NK-92 (cell line): Measurements from ENCODE around the gene PCSK4.
"Not testable (repeated sequence)": the region's sequence is repeated elsewhere in the genome, so short reads cannot be mapped to it uniquely, and the experiment has no call there.

Source experiments
- DNase-seq: peaks from one replicate; lab custom pipeline; 2025; ENCODE audit not compliant: unreplicated experiment; lab: John Stamatoyannopoulos, UW

PCSK4 gene

GRCh38 chr19:1441677-1442438 lies 48.3 kb downstream of the PCSK4 start:
- DNase-seq: no peak

DNA sequence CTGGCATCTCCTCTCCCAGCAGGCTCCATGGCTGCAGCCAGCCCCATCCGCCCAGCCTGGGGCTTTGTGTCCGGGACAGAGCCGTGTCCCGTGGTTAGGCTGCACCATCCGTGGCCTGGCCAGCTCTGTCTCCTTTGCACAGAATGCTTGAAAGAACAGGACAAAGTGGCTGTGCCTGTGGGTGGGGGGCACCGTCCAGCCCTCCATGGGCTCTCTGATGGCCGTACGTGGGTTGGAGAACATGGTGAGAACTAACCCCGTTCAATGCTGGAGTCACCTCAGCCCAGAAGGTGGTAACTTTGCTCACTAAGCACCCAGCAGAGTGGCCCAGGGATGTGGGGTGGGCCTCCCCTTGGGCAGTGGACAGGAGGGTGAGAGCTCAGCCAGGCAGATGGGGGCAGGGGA lies 49.1 kb downstream of the PCSK4 start:
- DNase-seq: no peak

DNA sequence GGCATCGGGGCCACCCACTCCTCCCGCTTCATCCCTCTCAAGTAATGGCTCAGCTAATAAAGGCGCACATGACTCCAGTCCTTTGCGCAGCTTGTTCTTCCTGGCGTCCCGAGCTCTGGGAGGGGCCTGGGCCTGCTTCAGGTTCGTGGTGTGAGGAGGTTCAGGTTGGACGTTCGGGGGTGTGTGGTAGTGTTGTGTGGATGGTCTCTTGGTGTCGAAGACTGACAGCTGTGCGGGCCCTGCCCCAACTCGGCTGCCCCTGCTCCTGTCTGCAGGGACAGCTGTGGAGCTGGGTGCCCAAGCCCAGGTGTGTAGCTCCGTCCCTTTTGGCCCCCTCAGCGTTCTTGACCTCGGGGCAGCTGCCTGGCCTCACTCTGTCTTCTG lies 49.7 kb downstream of the PCSK4 start:
- DNase-seq: no peak

- not testable (repeated sequence) for DNase-seq
Measured at GRCh38 chr19:1439525-1440417, 50.4 kb downstream of the PCSK4 start.

DNA sequence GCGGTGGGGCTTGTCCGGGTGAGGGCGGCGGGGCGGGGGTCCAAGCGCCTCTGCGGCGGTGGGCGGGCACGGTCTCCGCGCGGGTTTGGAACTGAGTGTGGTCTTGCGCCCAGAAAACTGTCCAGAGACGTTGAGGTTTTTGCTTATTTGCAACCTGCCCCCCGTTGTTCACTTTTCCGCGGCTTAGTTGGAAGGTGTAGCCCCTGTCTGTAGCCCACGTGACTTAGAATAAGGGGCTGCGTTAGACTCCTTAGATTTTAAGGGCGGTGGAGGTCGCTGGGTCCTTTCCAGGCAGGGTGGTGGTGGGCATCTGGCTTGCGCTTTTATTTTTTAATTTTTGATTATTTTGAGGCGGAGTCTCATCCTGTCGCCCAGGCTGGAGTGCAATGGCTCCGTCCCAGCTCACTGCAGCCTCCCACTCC lies 51.2 kb downstream of the PCSK4 start:
- no peak for DNase-seq

DNA sequence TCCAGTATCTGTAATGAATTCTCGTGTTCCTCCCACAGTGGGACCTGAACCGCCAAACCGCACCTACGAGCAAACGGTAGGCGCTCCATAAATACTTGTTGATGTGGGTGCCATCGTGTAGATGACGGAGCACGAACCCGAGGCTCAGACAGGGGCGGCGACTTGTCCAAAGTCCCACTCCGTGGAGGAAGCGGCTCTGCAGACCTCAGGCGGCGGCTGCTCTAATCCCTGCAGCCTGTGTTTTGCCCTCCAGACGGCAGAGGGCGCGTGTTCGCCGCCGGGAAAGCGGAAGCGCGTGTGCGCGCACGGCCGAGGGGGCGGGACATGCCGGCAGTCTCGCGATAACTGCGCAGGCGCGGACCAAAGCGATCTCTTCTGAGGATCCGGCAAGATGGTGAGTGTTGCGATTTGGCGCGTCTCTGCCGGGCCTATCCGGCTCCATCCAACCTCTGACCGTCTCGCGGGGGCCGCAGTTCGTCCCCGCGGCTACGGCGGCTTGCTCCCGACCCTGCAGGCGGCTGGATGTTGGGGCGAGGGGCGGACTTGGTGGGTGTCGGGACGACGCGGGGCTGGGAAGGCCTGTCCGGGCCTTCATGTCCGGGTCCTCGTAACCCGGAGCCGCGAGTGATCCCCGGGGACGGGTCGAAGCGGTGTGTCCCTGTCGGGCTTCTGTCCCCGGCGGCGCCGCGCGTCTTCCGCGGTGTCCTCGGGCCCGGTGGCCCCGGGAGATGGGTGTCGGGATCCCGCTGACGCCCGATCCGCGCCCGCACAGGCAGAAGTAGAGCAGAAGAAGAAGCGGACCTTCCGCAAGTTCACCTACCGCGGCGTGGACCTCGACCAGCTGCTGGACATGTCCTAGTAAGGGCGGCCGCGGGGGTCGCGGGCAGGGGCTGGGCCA lies 51.9 kb downstream of the PCSK4 start, which contains the start of gene RPS15:
TSS of gene RPS15 (plus strand) at position 362 of the 898 bp plus-strand sequence. CDS start at position 392, 30 bp downstream.
- peak; percentile 61 for DNase-seq

GRCh38 chr19:1437609-1438008 lies 52.5 kb downstream of the PCSK4 start:
- no peak for DNase-seq

DNA sequence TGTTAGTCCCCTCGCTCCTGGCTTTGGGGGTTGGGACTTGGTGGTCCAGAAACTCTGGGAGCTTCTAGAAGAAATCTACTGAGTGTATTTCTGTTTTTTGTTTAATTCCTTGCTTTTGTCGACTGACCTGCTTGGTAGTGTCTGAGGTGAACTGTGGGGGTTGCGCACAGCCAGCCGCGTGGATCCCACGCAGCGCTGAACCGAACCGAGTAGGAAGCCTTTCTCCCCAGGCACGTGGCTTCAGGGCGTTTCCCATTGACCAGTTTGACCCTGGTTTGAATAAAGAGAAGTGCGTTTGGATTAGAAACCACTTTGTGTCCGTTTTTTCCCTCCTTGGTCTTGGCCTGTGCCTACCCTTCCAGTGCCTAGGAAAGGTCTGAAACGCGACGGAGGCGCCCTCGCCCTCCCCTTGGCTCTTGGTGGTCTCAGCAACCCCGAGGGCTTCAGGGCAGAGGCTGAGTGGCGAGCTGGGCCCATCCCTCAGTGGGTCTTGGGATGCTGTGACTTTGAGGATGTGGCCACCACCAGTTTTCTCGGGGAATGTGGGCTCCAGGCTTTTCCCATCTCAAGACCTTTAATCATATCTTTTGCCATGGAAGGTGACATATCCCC lies 54.7 kb downstream of the PCSK4 start:
- no peak for DNase-seq

GRCh38 chr19:1434577-1435060 lies 55.5 kb downstream of the PCSK4 start:
- DNase-seq: no peak

DNA sequence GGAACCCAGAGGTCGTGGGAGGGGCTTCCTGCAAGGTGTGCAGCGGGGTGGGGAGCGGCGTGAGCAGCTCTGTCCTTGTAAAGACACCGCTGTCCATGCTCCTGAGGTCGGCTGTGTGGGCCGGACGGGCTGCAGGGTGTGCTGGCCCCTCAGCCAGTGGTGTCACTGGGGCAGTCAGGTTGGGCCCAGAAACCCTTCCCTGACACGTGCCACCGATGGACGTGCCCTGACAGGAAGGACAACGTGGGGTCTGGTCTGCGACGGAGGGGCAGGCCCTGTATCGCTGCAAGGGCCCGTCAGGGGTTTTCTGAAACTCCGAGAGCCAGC lies 56.1 kb downstream of the PCSK4 start:
- DNase-seq: no peak

DNA sequence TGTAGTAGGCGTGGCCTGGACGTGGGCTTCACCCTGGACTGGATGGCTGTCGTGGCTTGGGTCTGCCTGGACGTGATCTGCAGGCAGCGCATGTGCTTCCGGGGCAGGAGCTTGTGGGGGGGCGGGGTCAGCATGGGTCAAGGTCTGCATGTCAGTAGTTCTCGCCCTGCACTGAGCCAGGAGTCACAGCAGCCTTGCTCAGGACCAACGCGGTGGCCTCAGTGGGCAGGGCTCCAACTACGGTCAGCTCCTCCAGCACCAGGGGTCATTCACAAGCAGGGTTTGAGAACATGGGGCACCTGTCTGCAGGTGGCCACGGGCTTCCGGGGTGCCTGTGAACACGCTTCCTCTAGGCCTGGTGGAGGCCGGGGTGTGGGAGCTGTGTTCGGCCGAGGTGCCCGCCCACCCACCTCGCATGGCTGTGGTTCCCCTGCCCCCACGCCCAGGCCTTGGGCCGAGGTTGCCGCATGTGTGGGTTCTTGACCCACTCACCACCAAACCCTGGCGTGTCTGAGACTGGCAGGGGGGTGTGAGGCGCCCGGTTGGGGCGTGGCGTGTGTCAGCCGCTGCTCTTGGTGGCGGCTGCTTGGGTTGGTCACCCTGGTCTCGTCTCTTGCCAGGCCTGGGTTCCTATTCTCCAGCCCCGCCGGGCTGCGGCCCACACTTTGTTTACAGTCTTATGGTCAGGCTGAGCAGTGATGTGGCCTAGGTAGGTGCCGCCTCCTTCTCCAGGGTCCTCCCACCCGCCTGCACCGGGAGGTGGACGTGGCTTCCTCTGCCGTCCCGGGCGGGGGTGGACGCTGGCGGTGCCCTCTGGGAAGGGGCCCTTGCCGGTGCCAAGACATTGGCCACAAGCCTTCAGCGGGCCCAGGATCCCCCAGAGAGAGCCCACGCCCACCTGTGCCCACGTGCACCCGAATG lies 56.8 kb downstream of the PCSK4 start:
- no peak for DNase-seq

DNA sequence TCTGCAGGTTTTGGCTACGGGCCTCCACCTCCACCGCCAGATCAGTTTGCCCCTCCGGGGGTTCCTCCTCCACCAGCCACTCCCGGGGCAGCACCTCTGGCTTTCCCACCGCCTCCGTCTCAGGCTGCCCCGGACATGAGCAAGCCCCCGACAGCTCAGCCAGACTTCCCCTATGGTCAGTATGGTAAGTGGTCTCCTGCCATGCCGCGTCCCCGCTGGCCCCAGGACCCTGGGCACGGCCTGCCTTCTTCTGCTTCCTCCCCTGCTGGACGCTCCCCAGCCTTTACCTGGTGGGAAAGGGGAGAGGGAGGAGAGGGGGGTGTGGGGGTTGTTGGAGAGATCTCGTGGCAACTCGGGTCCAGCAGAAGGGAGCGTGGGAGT lies 57.7 kb downstream of the PCSK4 start:
- no peak for DNase-seq

DNA sequence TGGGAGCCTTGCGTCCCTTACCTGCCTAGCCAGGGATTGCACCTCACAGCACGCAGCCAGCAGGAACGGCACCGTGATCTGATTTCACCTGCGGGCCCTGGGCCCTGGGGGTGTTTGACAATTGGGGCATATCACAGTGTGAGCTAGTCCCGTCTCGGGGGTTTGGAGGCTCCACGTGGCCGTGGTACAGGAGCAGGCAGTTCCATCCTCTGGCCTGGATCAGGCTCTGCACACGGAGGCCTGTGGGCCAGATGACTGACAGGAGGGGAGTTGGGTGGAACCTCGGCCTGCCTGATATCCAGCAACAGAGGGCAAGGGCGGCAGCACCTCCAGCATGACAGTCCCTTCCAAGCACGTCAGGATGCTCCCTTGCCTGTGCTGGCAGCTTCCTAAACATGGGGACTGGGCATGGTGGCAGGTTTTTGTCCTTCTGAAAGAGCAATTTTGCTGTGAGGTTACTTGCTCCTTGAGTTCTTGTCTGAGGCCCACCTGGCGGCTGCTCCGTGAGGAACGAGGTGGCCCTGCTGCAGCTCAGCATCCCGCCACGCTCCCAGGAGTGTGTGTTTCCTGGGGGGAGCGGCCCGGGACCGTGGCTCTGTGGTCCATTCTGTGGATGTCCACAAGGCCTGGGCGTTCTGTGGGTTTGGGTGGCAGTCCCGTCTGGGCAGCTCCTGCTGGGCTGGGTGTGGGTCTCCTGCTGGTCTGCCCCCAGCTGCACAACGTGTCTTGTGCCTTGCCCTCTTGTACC lies 58.2 kb downstream of the PCSK4 start:
- no peak for DNase-seq
